SU-DHL-6 (cell line): ENCODE measurements around the gene UQCRHL.

Source experiments
- EZH2phosphoT487 ChIP-seq: fragments of 200-600 bp; sonication (generic), shearing (Covaris generic); conservative IDR thresholded peaks from 2 replicates; pipeline ENCODE4 v1.6.1; 2018; ENCODE audit warnings: mild to moderate bottlenecking, antibody characterized with exemption, low read length, moderate library complexity, mixed read lengths
- TF ChIP-seq, protein P1 (sequence below): fragments of 200-600 bp; sonication (generic); IDR thresholded peaks from one replicate; pipeline ENCODE4 v1.5.1; 2017; ENCODE audit warnings: antibody characterized with exemption, mild to moderate bottlenecking, low read length, moderate library complexity; ENCODE audit not compliant: insufficient read depth, poor library complexity, severe bottlenecking

DNA sequence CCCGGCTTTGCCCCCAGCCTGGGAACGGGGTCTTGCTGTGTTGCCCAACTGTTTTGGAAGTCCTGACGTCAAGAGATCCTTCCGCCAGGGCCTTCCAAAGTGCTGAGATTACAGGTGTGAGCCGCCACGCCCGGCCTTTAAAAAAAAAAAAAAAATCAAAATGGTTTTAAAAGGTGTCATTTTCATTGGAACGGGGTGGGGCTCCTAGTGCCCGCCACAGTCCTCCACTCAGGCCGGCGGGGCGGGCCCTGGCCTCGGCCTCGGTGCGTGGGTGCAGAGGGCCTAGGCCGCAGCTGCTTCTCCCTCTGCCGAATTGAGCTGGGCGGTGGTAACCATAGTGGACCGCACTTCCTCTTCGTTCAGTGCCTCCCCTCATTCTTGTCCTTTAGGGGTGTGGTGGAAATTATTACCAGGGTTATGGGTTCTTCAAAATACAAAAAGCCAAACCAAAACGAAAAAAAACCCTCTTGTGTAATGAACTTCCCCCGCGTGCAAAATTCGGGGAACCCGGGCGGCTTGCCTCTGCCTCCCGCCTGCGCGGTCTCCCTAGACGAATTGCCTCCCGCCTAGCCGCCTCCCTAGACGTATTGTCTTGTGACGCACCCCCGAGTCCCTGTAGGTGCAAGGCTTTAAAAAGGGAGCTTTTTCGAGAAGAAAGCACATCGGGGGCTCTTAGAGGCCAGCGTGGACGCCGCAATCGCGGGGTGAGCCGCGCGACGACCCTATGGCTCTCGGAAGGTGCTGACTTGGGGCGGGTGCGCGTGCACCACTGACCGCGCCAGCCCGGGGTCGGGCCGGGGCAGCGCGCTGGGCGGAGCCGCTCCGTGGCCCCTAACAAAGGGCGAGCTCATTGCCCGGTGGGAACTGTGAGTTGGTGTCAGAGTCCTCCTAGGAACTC is 29.6 kb upstream of the UQCRHL start:
- TF ChIP-seq, protein P1, sequence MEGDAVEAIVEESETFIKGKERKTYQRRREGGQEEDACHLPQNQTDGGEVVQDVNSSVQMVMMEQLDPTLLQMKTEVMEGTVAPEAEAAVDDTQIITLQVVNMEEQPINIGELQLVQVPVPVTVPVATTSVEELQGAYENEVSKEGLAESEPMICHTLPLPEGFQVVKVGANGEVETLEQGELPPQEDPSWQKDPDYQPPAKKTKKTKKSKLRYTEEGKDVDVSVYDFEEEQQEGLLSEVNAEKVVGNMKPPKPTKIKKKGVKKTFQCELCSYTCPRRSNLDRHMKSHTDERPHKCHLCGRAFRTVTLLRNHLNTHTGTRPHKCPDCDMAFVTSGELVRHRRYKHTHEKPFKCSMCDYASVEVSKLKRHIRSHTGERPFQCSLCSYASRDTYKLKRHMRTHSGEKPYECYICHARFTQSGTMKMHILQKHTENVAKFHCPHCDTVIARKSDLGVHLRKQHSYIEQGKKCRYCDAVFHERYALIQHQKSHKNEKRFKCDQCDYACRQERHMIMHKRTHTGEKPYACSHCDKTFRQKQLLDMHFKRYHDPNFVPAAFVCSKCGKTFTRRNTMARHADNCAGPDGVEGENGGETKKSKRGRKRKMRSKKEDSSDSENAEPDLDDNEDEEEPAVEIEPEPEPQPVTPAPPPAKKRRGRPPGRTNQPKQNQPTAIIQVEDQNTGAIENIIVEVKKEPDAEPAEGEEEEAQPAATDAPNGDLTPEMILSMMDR, result no peak
- no peak for TF ChIP-seq EZH2phosphoT487
